Ovary (tissue), 9 donors: ENCODE measurements around the gene MEGF8. TPM values are rescaled to one million over a fixed set of nuclear protein-coding genes. Genes with fewer than 3 reads are reported as not detected.

ENCODE experiments used
- DNase-seq, 5 donors: peaks; one replicate each; pipeline ENCODE4 v3.0.0-alpha.2; 2019 to 2020
- H3K27ac ChIP-seq, 2 donors: fragments of 200-600 bp; one replicate each; pipeline versions ENCODE4 v1.5.1 to v1.8.0; 2019 to 2022
- H3K27me3 ChIP-seq: fragments of 200-600 bp; one replicate; pipeline ENCODE4 v1.8.0; 2022
- H3K36me3 ChIP-seq: fragments of 200-600 bp; sonication (generic); one replicate; pipeline ENCODE4 v1.5.1; 2019
- H3K4me1 ChIP-seq: one replicate; pipeline ENCODE4 v1.8.1; 2013; ENCODE audit warnings: mild to moderate bottlenecking, moderate library complexity; ENCODE audit not compliant: insufficient read depth
- H3K4me3 ChIP-seq: fragments of 200-600 bp; sonication (generic); one replicate; pipeline ENCODE4 v1.5.1; 2017
- H3K9me3 ChIP-seq, 2 donors: fragments of 200-600 bp in 1 of 2; sonication (generic) in 1 of 2; one replicate each; pipeline versions ENCODE4 v1.5.1 to v1.8.1; 2013 to 2019; ENCODE audit warnings: mild to moderate bottlenecking in 1 of 2, moderate library complexity in 1 of 2
- EP300 ChIP-seq: sonication (generic); formaldehyde crosslinking; IDR thresholded peaks from one replicate; pipeline ENCODE4 v1.6.1; 2017; ENCODE audit warnings: antibody characterized with exemption
- POLR2A ChIP-seq: fragments of 450-650 bp; IDR thresholded peaks from one replicate; pipeline ENCODE4 v1.6.1; 2017; ENCODE audit warnings: antibody characterized with exemption, mild to moderate bottlenecking, moderate library complexity
- WGBS, 3 donors: extraction: QIAGEN DNeasy Blood & Tissue Kit in 1 of 3; methylation state at CpG; one replicate each; pipeline versions ENCODE4 v1.1.5 to v1.1.7; 2013 to 2017; 5-methylcytosine and 5-hydroxymethylcytosine counted together
- intact Hi-C, 4 donors: fragments of 100-400 bp; cut with DNase I; formaldehyde crosslinking; loops; one replicate each; pipeline versions ENCODE4 v1.11.0 to v1.15.1; 2022 to 2023
- polyA plus RNA-seq, 2 donors: library from polyadenylated mRNA; stranded (reverse); fragments of 200-250 nt in 1 of 2; fragments of 350-450 nt in 1 of 2; fragmentation: Illumina TruSeq in 1 of 2; extraction: RNeasy Lipid Tissue Mini Kit (QIAGEN cat#74804) in 1 of 2; gene quantifications; one replicate each; pipeline ENCODE4 v1.2.3, GENCODE V29; 2013 to 2014
- total RNA-seq, 7 donors: library from RNA; depleted of rRNA in 2 of 7; stranded (reverse); fragments of >200 nt in 2 of 7; fragmentation: NEBNext Ultra II Directional in 3 of 7; extraction: Animal tissue kit (Norgen Biotek cat#: 25700) in 3 of 7; gene quantifications; one replicate each; pipeline versions ENCODE4 v1.1.0 to v1.2.4, GENCODE V29; 2016 to 2023
- TF ChIP-seq, protein P1 (sequence below), 3 donors: fragments of 450-650 bp in 2 of 3; fragments of 200-600 bp in 1 of 3; IDR thresholded peaks; one replicate each; pipeline versions ENCODE4 v1.5.1 to v1.8.0; 2016 to 2022; ENCODE audit warnings: antibody characterized with exemption in 3 of 3, mild to moderate bottlenecking in 1 of 3
- donor health status: DM: no; HTN: no; CAD: no; lungs with moderate emphysema.
- donor health status: DM: no; HTN: no; CAD: no.
- donor health status: Bipolar disorder and iron deficiency.
- donor health status: DM: yes; HTN: yes; CAD: no.
- donor health status: DM: no; HTN: no; CAD: no.
- donor health status: DM: yes; HTN: yes; CAD: no.

MEGF8 gene
- total and polyA plus RNA-seq, 9 donors = 11.0 to 31.6 (median 23.3) TPM

GRCh38 chr19:42323852-42324654 is 1.4 kb upstream of the MEGF8 start:
- Histone ChIP-seq H3K4me1 (peaks cover 8% of the 10 kb centered on the region), H3K36me3 (no peaks in the 10 kb centered on the region), H3K27me3 (no peaks in the 10 kb centered on the region), H3K4me3 (peak overlapping the region; percentile 93), H3K9me3 (no peaks in the 10 kb centered on the region), H3K27ac (no peak overlapping the region)
- intact Hi-C loops = no loop called here
- WGBS, 3 donors = 1 to 2% (median 1%) methylated on average over 29 to 92 of the region's 92 CpGs
- peak in 2 of 5 donors; percentile 42 to 46 for DNase-seq
- TF ChIP-seq POLR2A (no peak), EP300 (no peak)
- TF ChIP-seq, protein P1, sequence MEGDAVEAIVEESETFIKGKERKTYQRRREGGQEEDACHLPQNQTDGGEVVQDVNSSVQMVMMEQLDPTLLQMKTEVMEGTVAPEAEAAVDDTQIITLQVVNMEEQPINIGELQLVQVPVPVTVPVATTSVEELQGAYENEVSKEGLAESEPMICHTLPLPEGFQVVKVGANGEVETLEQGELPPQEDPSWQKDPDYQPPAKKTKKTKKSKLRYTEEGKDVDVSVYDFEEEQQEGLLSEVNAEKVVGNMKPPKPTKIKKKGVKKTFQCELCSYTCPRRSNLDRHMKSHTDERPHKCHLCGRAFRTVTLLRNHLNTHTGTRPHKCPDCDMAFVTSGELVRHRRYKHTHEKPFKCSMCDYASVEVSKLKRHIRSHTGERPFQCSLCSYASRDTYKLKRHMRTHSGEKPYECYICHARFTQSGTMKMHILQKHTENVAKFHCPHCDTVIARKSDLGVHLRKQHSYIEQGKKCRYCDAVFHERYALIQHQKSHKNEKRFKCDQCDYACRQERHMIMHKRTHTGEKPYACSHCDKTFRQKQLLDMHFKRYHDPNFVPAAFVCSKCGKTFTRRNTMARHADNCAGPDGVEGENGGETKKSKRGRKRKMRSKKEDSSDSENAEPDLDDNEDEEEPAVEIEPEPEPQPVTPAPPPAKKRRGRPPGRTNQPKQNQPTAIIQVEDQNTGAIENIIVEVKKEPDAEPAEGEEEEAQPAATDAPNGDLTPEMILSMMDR (IDR thresholded peaks at IDR 0.05) = no peak

DNA sequence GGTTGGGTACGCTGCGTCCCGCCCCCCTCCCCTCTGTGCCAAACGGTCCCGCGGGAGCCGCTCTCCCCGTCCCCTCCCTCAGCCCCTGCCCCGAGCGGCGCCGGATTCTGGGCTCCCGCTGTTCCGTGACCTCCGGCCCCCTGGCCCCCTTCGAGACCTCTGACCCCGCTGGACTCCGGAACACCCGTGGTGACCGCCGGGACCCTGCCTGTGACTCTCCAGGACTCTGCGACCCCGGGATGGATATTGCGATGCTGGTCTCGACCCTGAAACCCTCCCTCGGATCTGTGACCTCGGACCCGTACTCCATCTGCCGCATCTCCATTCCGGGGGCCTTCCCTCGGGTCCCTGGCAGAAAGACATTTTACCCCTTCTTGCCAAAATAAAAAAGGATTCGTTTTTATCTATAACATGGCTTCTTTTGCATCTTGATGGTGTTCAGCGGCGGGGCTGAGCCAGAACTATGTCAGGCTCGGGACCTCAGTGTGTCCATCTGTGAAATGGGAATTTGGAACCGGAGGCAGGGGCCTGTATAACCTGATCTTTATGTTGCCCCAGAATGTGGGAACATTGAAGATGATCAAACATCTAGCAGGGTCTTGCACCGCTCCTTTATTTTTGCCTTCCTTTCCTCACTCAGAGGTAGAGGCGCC is 654 bp upstream of the MEGF8 start:
- Histone ChIP-seq H3K27me3 (no peaks in the 10 kb centered on the region), H3K4me3 (peak overlapping the region; percentile 93), H3K9me3 (no peaks in the 10 kb centered on the region), H3K4me1 (peaks cover 8% of the 10 kb centered on the region), H3K27ac (no peak overlapping the region), H3K36me3 (no peaks in the 10 kb centered on the region)
- intact Hi-C loops = no loop called here
- no peak for TF ChIP-seq EP300
- no peak for TF ChIP-seq POLR2A
- TF ChIP-seq, protein P1 (IDR thresholded peaks at IDR 0.05) = peak in 2 of 3 donors; percentile 67 to 82
- peak in 4 of 5 donors; percentile 28 to 67 (median 64) for DNase-seq
- 1 to 3% (median 2%) methylated on average over 30 to 38 of the region's 38 CpGs for WGBS, 3 donors

GRCh38 chr19:42325896-42326771 is 699 bp downstream of the MEGF8 start:
- 3% methylated on average over 36 to 37 of the region's 37 CpGs for WGBS, 3 donors
- peak in 3 of 5 donors; percentile 50 to 58 (median 56) for DNase-seq
- no peak for TF ChIP-seq EP300
- Histone ChIP-seq H3K4me3 (peak overlapping the region; percentile 93), H3K27me3 (no peaks in the 10 kb centered on the region), H3K4me1 (peaks cover 8% of the 10 kb centered on the region), H3K36me3 (no peaks in the 10 kb centered on the region), H3K9me3 (no peaks in the 10 kb centered on the region), H3K27ac (no peak overlapping the region)
- intact Hi-C loops = no loop called here

DNA sequence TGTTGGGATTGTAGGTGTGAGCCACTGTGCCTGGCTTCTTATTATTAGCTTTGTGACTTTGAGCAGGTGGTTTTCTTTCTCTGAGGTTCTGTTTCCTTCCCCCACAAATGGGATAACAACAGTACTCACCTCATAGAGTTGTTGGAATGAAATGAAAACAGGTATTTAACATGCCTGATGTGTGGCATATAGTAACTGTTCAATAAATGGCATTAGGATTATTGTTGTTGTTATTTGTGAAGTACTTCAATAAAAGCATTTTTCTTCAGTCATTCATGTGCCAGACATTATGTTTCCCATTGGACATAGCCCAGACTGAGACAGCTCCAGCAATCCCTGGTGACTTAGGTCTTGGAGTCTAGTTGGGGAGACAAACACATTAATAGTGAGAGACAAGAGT is 1.5 kb downstream of the MEGF8 start:
- H3K27ac ChIP-seq = no peak overlapping the region
- peaks cover 8% of the 10 kb centered on the region for H3K4me1 ChIP-seq
- TF ChIP-seq, protein P1 (IDR thresholded peaks at IDR 0.05) = no peak
- TF ChIP-seq POLR2A (no peak), EP300 (no peak)
- no peaks in the 10 kb centered on the region for H3K36me3 ChIP-seq
- intact Hi-C loops = no loop called here
- no peaks in the 10 kb centered on the region for H3K9me3 ChIP-seq
- DNase-seq = no peak
- no peak overlapping the region for H3K4me3 ChIP-seq
- H3K27me3 ChIP-seq = no peaks in the 10 kb centered on the region
